IPS-NIHi11 (cell line): ENCODE data around the gene GPC2.
A peak's percentile ranks its signal among the peaks of the same experiment; 100 is the strongest.

Source experiments
- DNase-seq: peaks from one replicate; pipeline ENCODE4 v3.0.0; 2012; ENCODE audit warnings: mixed read lengths, low spot score

Gene GPC2

DNA sequence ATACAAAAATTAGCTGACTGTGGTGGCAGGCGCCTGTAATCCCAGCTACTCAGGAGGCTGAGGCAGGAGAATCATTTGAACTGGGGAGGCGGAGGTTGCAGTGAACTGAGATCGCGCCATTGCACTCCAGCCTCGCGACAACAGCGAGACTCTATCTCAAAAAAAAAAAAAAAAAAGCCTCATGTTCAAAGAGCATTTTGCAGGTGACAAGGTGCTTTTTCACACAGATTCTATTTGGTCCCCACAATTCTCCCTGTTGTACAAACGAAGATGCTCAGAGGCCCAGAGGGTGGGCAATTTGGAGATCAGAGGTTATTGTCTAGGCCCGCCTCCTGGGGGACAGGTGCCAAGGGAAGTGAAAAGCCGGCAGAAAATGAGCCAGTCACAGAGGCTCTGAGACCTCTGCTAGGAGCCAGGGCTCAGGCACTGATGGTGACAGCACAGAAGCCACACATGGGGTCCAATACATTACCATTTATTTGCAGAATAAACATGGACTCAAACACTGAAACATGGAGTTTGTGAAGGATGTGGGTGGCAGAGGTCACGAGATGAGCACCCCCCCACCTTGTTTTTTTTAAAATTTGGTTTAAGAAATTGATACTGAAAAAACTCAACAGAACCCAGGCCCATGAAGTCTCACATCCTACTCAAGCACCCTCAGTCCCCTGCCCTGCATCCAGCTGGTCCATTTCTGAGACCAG lies 7.9 kb downstream of the GPC2 start:
- DNase-seq: no peak

GRCh38 chr7:100167912-100168323 lies 9.3 kb downstream of the GPC2 start:
- DNase-seq: no peak

GRCh38 chr7:100166970-100167911 lies 9.9 kb downstream of the GPC2 start:
- DNase-seq: no peak

DNA sequence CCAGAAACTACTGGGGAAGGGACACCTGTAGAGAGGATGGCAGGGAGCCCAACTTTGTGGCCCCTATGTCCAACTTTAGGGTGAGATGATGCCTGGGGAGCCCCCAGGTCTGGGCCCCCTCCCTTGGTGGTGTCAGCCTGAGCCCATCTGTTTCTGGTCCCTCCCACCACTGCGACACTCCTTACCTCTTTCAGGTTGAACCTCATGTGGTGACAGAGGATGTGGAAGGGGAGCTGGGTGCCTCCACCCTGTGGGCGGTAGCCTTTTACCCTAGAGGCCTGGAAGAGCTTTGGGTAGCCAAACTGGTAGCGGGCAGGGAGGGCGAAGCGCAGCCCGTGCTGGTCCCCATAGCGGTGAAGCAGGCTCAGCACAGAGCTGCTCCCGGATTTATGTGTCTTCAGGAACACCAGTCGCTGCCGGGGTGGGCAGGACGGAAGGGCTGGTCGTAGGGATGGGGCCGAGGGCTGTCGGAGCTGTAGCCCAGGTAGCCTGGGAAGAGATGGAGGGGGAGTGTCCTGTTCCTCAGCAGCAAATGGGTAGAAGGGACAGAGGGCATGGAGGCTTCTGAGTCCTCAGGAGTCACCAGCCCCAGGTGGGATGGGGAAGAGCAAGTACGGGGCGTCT lies 10.8 kb downstream of the GPC2 start:
- no peak for DNase-seq

- no peak for DNase-seq
Observed at GRCh38 chr7:100163871-100164270, 13.3 kb downstream of the GPC2 start.

- DNase-seq: no peak
Observed at GRCh38 chr7:100163006-100163531, 14.1 kb downstream of the GPC2 start.

GRCh38 chr7:100160067-100160466 lies 17.1 kb downstream of the GPC2 start:
- DNase-seq: no peak

DNA sequence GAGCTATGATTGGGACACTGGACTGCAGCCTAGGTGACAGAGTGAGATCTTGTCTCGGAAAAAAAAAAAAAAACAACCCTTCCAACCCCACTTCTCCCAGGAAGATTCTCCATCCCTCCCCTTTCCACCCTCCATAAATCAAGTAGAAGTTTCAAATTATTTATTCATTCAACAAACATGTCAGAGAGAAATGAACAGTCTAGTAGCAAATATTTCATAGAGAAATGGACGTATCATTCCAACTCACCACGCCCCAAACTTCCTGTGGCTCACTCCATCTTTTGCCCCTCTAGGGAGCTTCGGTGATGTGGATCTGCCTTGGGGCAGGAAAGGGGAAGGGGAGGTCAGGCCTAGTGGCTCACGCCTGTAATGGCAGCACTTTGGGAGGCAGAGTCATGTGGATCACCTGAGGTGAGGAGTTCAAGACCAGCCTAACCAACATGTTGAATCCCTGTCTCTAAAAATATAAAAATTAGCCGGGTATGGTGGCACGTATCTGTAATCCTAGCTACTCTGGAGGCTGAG lies 18.0 kb downstream of the GPC2 start:
- DNase-seq: no peak

- peak; percentile 99 for DNase-seq
Observed at GRCh38 chr7:100158229-100159098, 18.7 kb downstream of the GPC2 start, which contains the start of gene TRAPPC14. Gene TRAPPC14 (minus strand): TSS chr7:100158723. CDS start chr7:100158499, 224 bp downstream.

DNA sequence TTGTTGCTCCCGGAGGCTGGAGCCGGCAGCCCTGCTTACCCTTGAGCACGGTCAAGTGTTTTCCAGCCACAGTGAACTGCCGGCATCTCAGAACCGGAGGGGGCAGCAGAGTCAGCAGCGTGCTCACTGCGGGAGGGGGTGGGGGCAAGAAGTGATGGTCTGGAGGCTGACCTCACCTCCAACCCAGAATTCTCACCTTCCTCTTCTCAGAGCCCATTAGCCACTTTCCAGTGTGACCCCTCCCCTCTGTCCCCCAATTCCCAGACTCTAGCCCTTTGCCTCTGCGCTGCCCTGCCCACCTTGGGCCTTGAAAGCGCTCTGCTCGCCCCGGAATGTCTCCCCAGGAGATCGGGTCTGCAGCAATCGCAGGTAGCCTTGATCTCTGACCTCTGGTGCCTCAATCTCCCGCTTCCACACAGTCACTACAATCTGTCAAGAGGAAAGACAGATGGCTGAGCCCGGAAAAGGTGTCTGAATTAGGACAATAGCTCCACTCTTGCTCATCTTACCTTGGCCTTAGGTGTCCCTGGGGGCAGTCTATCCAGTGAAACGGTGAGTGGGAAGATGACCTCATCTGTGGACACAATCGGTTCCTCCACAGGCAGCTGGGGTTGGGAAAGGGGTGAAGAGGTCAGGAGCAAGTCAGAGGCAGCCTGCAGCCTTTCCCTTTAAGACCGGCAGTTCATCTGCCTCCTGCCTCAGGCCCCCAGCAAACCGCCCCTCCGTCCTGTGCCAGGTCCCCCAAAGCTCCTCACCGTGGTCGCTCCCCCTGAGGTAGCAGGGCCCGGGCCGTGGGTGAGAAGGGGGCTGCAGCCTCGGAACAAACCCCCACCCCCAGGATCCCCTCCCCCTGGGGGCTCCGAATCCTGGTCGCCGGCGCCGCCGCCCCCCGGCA lies 19.6 kb downstream of the GPC2 start:
- DNase-seq: peak; percentile 48

- DNase-seq: no peak
Observed at GRCh38 chr7:100157069-100157333, 20.2 kb downstream of the GPC2 start.

DNA sequence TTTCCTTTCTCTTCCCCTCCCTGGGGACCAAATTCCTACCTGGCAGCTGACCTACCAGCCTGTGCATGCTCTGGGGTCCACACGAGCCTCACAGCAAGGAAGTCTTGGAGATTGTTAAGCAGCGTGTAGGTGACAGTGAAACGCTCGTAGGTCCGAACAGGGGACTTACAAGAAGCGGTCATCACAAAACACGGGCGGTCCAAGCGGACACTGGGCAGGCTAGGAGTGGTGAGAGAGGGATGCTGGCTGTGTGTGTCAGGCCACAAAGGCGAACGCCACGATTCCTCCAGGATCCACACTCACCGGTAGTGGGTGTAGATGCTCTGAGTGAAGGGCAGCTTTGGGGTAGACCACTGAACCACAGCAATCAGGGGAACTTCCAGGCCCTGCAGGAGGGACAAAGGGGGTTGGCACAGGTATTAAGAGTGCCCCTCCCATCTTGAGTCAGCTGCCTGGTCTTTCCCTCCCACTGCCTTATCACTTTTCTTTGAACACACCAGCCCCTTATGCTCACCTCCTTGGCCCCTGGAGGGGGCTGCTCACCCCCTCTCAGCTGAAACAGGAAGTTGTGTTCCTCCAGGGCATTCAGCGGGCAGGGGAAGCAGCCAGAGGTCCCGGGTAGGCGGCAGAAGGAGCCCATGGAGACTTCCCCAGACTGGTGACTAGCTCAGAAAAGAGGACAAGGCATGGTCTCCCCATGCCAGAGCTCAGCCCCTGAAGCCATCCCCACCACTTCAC lies 20.7 kb downstream of the GPC2 start:
- DNase-seq: no peak

DNA sequence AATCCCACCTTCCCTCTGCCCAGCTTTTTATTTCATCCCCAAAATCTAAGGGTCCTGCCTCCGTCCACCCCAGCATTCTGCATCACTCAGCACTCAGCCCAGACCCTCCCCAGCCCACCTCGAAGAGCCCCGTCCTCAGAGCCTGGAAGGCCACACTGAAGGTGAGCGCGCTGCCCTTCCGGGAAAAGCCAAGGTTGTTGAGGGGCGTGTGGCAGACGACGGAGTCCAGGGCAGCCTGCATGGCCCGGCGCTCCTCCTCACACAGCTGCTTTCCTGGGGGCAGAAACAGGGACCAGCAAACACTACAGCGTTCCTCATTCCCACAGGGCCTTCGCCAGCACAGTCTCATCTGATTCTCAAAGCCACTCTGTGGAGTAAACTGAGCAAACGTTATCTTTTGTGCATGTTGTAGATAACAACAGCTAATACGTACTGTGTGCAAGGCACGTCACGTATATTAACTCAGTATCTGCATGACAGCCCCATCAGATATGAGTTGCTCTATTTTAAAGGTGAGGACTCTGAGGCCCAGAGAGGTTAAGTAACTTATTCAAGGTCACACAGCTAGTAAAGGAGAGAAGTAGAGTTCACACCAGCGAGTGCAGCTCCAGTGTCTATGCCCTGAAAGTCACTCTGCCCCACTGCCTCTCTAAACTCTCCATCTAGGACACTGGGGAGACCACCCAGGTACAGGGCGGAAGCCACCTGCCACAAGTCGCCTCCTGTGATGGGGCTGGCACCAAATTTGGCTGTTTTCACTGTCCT lies 21.4 kb downstream of the GPC2 start:
- DNase-seq: no peak

DNA sequence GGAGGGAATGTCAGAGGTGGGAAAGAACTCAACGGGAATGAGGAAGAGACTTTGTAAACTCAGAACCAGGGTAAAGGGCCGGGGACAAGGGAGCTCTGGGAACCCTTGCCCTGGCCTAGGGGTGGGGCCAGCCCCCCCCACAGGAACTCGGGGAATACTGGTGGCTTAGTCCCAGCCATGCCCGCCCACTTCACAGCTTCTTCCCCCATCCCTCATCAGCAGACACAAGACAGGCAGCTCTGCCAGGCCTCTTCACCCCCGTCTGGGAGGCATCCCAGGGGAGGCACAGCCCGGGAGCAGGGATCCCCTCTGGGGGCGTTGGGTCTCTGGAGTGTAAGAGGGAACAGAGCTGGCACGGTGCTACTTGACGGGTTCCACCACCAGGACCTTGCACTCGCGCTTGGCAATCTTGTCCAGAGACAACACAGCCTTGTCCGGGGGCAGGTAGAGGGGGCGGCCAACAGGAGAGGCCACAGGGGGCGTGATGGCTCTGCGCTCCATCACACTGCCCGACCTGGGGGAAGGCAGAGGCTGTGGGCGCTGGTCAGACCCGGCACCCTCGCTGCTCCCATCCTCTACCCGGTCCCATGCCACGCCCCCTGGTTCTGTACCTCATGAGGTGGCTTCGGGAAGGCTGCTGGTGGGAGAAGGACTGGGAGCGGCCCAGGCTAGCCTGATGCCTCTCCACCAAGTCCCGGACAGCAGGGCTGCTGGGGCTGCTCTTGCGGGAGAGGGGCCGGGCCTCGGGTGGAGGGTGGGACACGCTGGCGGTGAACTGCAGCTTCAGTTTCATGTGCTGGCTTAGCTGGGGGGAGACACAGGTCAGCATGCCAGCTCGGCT lies 22.3 kb downstream of the GPC2 start:
- DNase-seq: no peak

GRCh38 chr7:100153708-100154535 lies 23.3 kb downstream of the GPC2 start:
- DNase-seq: no peak

GRCh38 chr7:100152937-100153666 lies 24.1 kb downstream of the GPC2 start:
- DNase-seq: no peak
